ENCODE data around the gene CTU1. TPM values are rescaled to one million over a fixed set of nuclear protein-coding genes. Genes with fewer than 3 reads are reported as not detected.

The CTU1 gene
- polyA plus RNA-seq, 1 donor: 1.8 TPM

- no peak for DNase-seq
These were observed 567 bp upstream of the CTU1 start for GRCh38 chr19:51108805-51109146.

- DNase-seq: no peak
These were observed 673 bp downstream of the CTU1 start for GRCh38 chr19:51107406-51108065.

GRCh38 chr19:51103926-51104341 is 4.3 kb downstream of the CTU1 start:
- DNase-seq: no peak

GRCh38 chr19:51102991-51103390 is 5.2 kb downstream of the CTU1 start:
- no peak for DNase-seq

GRCh38 chr19:51101171-51101865 is 6.9 kb downstream of the CTU1 start:
- no peak for DNase-seq

- DNase-seq: no peak
These were observed 7.6 kb downstream of the CTU1 start for GRCh38 chr19:51100601-51101000.

GRCh38 chr19:51099047-51099382 is 9.2 kb downstream of the CTU1 start:
- DNase-seq: no peak

GRCh38 chr19:51098365-51099046 is 9.7 kb downstream of the CTU1 start:
- no peak for DNase-seq

- DNase-seq: no peak
These were observed 10.4 kb downstream of the CTU1 start for GRCh38 chr19:51097796-51098195.

GRCh38 chr19:51097166-51097738 is 11.0 kb downstream of the CTU1 start:
- no peak for DNase-seq

GRCh38 chr19:51096473-51097165 is 11.6 kb downstream of the CTU1 start:
- DNase-seq: no peak

GRCh38 chr19:51094696-51095279 is 13.4 kb downstream of the CTU1 start:
- no peak for DNase-seq

- DNase-seq: no peak
These were observed 14.5 kb downstream of the CTU1 start for GRCh38 chr19:51093510-51094345.

GRCh38 chr19:51093101-51093500 is 15.1 kb downstream of the CTU1 start:
- DNase-seq: no peak

- no peak for DNase-seq
These were observed 16.0 kb downstream of the CTU1 start for GRCh38 chr19:51091895-51092873.

GRCh38 chr19:51091126-51091525 is 17.1 kb downstream of the CTU1 start:
- DNase-seq: no peak

- DNase-seq: no peak
These were observed 17.7 kb downstream of the CTU1 start for GRCh38 chr19:51090471-51090870.

- DNase-seq: no peak
These were observed 18.4 kb downstream of the CTU1 start for GRCh38 chr19:51089786-51090185.

- DNase-seq: no peak
These were observed 21.9 kb downstream of the CTU1 start for GRCh38 chr19:51086153-51086850.
